ENCODE data around the gene MANSC4.

The MANSC4 gene

DNA sequence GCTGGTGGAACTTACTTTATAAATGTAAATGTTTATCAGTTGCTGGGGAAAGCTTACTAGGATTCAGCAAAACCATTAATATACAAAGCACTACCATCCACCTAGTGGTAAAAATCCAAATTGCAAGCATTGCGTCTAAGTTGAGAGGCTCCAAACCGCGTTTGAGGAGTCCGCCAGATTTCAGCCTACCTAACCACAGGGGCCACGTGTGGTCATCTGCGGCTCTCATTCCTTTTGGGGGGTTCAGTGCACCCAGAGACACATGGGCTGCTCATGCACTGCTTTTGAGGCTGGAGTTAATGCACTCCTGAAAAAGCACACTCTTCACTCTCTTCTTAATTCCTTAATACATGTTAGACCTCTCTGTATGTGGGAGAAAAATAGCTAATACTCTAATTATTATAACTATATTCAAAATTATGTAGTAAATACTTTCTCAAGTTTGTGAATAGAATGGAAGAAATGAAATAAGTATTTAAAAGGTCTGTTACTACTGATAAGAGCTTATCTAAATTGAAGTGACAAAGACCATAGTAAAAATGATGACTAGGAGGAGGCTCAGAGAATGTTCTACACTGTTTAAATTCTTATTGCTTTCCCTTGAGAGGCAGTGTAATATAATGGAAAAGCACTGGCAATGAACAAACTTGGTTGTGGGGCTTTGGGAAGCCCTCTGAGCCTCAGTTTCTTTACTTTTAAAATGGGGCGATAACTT, 41.4 kb upstream of the MANSC4 start:
- H3K4me3 ChIP-seq (ENCODE audit: low read depth, low read length): no peak overlapping the region
- TF ChIP-seq, protein P1, sequence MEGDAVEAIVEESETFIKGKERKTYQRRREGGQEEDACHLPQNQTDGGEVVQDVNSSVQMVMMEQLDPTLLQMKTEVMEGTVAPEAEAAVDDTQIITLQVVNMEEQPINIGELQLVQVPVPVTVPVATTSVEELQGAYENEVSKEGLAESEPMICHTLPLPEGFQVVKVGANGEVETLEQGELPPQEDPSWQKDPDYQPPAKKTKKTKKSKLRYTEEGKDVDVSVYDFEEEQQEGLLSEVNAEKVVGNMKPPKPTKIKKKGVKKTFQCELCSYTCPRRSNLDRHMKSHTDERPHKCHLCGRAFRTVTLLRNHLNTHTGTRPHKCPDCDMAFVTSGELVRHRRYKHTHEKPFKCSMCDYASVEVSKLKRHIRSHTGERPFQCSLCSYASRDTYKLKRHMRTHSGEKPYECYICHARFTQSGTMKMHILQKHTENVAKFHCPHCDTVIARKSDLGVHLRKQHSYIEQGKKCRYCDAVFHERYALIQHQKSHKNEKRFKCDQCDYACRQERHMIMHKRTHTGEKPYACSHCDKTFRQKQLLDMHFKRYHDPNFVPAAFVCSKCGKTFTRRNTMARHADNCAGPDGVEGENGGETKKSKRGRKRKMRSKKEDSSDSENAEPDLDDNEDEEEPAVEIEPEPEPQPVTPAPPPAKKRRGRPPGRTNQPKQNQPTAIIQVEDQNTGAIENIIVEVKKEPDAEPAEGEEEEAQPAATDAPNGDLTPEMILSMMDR (IDR thresholded peaks at IDR 0.05; ENCODE audit: borderline replicate concordance, insufficient read depth, low read depth, low read length): peak; percentile 66

DNA sequence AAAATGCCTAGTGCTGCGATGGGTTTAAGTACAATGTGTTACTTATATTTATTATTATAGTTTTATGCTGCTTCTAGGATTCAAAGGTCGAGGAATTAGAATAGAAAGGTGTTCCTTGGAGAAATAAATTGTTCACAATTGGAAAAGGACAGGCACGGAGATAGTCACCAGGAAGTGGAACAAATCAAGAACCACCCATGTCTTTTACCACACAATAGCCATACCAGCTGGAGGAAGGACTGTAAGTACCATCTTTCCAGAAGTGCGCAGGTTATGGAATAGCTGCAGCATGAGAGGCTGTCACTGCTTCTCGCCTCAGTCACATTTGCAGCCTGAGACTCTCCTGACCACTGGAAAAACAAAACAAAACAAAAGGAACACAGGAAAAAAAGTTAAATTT, 40.5 kb upstream of the MANSC4 start:
- no peak overlapping the region for H3K4me3 ChIP-seq (ENCODE audit: low read depth, low read length)
- TF ChIP-seq, protein P1 (IDR thresholded peaks at IDR 0.05; ENCODE audit: borderline replicate concordance, insufficient read depth, low read depth, low read length): no peak

DNA sequence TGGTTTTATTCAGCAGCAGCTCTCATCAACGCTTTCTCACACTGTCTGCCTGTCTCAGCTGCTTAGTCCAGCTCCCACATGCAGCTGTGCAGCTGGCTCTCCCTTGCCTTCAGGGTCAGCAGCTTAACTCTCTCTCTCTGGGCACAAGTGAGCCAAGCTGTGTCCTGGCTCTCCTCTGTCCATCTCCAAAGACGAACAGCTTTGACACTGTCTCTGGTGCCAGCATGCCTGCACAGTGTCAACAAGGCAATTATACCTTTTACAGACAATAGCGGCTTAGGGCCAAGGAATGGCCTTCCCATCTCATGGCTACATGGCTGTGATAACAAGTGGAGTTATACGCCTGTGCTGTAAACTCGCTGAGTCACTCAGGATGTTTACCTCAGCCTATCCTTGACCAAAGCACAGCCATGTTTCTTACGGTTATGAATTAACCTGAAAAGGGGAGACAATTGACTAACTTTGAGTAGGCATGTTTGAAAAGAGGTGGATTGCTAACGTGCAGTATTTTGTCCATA, 38.4 kb upstream of the MANSC4 start:
- TF ChIP-seq, protein P1 (IDR thresholded peaks at IDR 0.05; ENCODE audit: borderline replicate concordance, insufficient read depth, low read depth, low read length): no peak
- no peak overlapping the region for H3K4me3 ChIP-seq (ENCODE audit: low read depth, low read length)

DNA sequence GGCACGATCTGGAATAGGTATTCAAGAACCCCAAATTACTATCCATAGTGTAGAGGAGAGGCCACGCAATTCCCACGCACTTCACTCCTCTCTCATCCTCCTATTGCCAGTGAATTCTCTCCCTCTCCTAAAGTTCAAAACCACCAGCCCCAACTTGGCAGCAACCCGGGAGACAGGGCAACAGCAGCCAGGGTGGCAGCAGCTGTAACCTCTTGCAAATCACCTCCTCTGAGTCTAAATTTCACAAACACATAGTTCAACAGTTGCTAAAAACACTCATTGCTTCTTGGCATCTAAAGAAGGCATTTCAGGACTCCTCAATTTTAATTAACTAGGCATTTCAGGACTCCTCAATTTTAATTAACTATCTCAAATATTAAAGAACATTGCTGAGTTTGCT, 37.7 kb upstream of the MANSC4 start:
- TF ChIP-seq, protein P1 (IDR thresholded peaks at IDR 0.05; ENCODE audit: borderline replicate concordance, insufficient read depth, low read depth, low read length): no peak

DNA sequence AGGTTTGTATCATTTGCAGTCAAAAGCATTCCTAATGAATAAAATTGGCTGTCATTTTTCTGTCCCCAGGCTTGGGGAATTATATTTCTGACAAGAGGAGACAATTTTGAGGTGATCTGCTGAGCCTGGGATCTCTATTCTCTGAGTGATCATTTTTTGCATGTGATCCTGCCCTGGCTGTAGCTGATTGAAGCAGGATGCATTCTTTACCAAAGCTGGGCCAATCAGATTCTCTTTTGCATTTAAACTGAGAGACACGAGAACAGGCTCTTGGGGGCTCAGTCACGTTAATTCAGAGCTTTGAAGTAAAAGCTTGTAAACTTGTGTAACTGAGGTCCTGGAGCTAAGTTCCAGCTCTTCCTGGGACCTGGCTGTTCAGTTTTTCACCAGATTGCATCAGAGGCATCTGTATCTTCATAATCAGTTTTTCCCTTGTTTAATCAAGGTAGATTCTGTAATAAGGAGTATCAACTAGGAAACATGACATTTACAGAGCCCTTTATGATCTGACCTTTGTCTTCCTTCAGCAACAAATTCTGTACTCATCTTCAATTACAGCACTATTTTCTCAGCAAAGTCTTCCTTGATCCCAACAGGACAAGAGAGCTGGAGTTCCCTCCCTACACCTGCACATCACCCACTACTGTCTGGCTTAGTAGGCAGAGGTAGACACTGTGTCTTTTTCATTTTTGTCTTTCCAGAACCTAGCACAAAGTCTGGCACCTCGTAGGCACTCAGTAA, 35.0 kb upstream of the MANSC4 start:
- TF ChIP-seq, protein P1 (IDR thresholded peaks at IDR 0.05; ENCODE audit: borderline replicate concordance, insufficient read depth, low read depth, low read length): no peak
- H3K4me3 ChIP-seq (ENCODE audit: low read depth, low read length): no peak overlapping the region

More for the DNA sequence above, 37.7 kb upstream of the MANSC4 start:
- H3K4me3 ChIP-seq (ENCODE audit: low read depth, low read length): no peak overlapping the region

DNA sequence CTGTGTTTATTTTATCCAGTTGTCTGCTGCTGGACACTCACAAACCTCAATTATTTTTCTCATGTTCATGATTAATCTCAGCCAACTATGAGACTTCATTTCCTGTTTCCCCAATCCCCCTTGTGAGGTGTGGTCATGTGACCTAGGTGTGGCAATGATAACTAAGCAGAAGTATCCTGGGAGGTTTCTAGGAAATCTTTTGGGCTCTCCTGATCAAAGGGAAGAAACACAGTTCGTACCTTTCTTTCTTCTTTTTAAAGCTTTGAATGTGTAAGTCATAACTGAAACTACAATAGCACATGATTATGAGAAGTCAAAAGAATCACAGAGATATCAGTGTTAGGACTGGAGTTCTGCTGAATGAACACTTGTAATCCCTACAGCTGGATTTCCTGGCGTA, 34.4 kb upstream of the MANSC4 start:
- H3K4me3 ChIP-seq (ENCODE audit: low read depth, low read length): no peak overlapping the region
- TF ChIP-seq, protein P1 (IDR thresholded peaks at IDR 0.05; ENCODE audit: borderline replicate concordance, insufficient read depth, low read depth, low read length): no peak
